ENCODE data around the gene NAP1L4.

Gene NAP1L4

DNA sequence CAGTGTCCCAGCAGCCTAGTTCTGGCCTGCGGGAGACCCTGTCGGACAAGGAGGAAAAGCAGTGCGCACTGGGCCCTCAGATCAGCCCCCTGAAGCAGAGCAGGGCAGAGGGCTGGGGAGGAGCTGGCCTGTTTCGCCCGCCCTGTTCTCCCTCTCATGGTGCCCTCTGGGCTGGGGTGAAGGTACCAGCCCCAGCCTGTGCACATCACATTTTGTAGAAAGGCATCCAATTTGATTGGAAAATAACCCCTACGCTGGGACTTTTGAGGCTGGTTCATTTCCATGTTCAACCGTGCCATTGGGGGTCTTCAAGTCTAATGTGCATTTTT lies 832 bp upstream of the NAP1L4 start:
- TF ChIP-seq, protein P1, sequence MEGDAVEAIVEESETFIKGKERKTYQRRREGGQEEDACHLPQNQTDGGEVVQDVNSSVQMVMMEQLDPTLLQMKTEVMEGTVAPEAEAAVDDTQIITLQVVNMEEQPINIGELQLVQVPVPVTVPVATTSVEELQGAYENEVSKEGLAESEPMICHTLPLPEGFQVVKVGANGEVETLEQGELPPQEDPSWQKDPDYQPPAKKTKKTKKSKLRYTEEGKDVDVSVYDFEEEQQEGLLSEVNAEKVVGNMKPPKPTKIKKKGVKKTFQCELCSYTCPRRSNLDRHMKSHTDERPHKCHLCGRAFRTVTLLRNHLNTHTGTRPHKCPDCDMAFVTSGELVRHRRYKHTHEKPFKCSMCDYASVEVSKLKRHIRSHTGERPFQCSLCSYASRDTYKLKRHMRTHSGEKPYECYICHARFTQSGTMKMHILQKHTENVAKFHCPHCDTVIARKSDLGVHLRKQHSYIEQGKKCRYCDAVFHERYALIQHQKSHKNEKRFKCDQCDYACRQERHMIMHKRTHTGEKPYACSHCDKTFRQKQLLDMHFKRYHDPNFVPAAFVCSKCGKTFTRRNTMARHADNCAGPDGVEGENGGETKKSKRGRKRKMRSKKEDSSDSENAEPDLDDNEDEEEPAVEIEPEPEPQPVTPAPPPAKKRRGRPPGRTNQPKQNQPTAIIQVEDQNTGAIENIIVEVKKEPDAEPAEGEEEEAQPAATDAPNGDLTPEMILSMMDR (IDR thresholded peaks at IDR 0.05; ENCODE audit: low read depth, low read length), result no peak
- peak overlapping the region; percentile 66 for H3K4me3 ChIP-seq (ENCODE audit: low read depth, low read length)

DNA sequence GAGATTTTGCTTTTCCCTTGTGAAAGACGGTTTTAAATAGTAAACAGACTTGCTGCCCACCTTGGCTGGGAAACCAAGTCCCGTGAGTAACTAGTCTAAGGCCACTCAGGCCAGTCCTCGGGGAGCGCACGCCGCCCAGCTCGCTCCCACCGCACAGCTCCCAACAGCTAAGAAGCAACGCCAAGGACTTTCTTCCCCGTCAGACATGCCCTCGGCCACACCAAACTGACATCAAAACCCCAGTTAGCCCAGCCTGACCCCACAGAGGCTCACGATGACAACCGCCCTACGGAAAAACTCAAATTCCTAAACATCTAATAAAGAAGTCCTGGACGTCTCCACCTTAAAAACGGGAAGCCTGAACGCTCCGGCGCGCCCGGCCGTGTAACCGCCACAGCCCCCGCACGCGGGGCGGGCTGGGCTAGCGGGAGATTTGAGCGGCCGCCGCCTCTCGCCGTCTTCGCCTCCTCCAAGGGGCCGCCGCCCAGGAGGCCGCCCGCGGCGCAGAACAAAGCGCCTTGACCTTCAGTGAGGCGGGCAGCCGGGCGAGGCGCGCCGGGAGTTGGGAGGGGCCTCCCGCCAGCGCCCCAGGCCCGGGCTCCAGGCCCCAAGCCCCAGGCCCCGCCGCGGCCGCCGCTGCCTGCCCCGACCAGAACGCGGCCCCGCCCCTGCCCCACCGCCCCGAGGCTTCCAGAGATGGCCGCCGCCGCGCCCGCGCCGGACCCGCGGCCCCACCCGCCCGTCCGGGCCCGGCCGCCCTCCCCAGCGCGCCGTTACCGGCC lies 486 bp downstream of the NAP1L4 start:
- H3K4me3 ChIP-seq (ENCODE audit: low read depth, low read length), result peak overlapping the region; percentile 66
- TF ChIP-seq, protein P1 (IDR thresholded peaks at IDR 0.05; ENCODE audit: low read depth, low read length), result no peak

DNA sequence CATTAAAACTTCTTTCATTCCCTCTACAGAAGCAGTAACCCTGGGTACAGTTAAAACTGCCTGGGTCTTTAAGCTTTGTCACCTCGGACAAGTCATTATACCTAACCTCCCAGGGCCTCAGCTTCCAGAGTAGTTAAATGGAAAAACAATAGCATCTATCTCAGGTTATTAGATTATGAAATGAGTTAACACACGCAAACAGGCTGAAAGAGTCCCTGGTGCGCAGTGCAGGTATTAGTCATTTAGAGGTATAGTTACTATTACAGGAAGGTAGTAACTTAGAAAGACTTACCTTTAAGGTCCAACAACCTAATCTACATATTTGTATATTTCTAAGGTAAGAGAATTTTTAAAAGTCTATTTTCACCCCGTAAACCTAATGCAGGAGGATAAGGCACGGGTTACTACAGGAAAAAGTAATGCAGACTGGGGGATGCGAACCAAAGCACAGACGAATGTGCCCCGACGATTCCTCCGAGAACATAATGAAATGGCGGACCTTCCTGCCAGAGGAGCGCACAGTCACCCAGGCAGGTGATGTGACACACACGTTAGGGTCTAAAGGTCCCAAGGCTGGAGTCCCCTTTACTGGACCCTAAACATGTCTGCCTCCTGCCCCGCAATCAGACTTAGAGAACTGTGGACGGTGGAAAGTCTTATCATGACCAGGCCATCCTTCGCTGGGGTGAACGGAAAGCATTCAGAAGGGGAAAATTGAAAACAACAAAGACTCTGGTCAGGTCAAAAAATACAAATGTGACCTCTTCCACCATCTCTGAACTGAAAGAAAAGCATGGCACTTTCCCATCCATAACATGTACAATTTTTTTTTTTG lies 1.3 kb downstream of the NAP1L4 start:
- H3K4me3 ChIP-seq (ENCODE audit: low read depth, low read length), result peak overlapping the region; percentile 66
- TF ChIP-seq, protein P1 (IDR thresholded peaks at IDR 0.05; ENCODE audit: low read depth, low read length), result no peak

DNA sequence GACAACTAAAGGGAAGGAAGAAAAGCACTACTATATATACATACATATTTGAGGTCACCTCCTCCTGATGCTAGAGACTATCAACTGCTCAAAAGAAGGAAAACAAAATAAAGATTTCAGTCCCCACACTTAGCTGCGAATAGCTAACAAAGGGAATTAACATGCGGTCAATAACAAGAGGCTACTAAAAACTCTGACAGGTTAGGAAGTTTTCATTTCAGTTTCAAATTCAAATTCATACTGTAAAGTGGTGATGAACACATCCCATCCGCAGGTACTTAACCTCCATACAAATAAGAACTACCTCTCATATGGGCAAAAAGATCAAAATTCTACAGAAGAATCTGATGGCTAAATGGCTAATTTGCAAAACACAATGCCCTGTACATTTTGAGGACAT lies 2.6 kb downstream of the NAP1L4 start:
- TF ChIP-seq, protein P1 (IDR thresholded peaks at IDR 0.05; ENCODE audit: low read depth, low read length), result no peak
- H3K4me3 ChIP-seq (ENCODE audit: low read depth, low read length), result peak overlapping the region; percentile 66

DNA sequence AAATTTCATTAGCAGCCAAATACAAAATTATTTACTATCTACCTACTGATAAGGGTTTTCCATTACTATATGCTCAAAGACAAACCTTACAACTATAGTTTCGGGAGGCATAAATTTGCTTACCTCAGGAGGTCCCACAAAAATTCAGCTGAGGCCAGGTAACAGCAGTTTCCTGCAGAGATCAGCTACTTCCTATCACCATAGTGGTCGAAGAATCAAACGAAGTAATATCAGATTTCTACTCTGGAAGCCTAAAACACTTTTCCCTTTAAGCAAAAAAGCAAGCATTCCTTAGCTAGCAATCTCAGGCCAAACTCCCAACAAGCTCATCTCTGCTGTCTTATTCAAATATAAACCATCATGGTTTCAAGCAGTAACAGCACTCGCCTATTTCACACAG lies 3.1 kb downstream of the NAP1L4 start:
- TF ChIP-seq, protein P1 (IDR thresholded peaks at IDR 0.05; ENCODE audit: low read depth, low read length), result no peak
- H3K4me3 ChIP-seq (ENCODE audit: low read depth, low read length), result peak overlapping the region; percentile 66

DNA sequence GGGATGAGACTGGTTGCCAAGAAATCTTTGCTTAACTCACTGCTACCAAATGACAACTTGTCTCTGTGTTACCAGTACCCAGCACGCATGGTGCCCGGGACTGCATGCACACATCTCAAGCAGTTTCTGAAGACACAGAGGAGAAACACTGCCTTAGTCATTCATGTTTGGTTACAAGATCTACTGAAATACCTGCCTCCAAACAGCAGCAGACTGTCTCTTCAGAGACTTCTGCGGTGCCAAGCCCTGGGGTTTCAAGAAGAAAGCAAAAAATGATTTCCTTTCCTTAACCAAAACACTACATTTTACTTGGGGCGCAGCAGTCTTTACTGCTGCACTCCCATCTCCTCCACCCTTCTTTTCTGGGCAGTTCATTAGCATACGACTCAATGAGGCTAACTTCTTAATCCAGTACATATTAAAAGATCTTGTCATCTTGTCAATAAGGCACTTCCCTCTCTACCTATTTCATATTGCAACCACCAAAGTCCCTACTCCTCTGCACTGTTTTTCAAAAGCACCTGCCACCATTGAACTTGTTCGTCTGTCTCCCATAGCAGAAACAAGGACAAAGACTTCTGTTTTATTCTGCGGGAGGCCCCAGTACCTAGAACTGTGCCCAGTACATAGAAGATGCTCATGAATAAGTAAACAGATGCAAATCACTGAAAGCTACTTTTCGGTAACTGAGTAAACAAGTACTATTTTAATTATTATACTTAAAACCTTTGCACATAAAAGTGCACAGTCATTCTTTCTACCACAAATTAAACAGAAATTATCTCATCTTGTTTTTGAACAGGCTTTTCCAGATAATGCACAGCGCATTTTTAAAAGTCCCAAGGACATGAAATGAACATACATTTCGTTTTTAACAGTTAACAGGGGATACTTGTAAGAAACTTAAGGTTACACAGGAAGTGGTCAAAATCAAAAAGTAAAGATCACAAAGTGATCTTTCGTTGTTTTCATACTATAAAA lies 4.0 kb downstream of the NAP1L4 start:
- TF ChIP-seq, protein P1 (IDR thresholded peaks at IDR 0.05; ENCODE audit: low read depth, low read length), result no peak
- peak overlapping the region; percentile 66 for H3K4me3 ChIP-seq (ENCODE audit: low read depth, low read length)

Data from WI38 (cell line).